Spleen (tissue), 11 donors: ENCODE measurements around the gene KLF6. TPM values are rescaled to one million over a fixed set of nuclear protein-coding genes. Genes with fewer than 3 reads are reported as not detected.

Experiments
- DNase-seq: peaks from one replicate; pipeline ENCODE4 v3.0.0-alpha.2; 2020
- H3K27ac ChIP-seq, 8 donors: fragments of 200-600 bp; sonication (generic) in 7 of 8; 1 replicate in 4 of 8; 2 replicates in 4 of 8; pipeline versions ENCODE4 v1.5.0 to v1.8.0; 2016 to 2021; ENCODE audit warnings: inconsistent platforms in 4 of 8, mild to moderate bottlenecking in 4 of 8, moderate library complexity in 1 of 8
- H3K27me3 ChIP-seq, 7 donors: fragments of 200-600 bp; sonication (generic) in 6 of 7; replicated peaks in 1 of 7; 1 replicate in 4 of 7; 2 replicates in 3 of 7; pipeline versions ENCODE4 v1.5.0 to v1.8.0; 2016 to 2021; ENCODE audit warnings: inconsistent platforms in 3 of 7, mild to moderate bottlenecking in 1 of 7
- H3K36me3 ChIP-seq, 6 donors: fragments of 200-600 bp; sonication (generic) in 5 of 6; 1 replicate in 4 of 6; 2 replicates in 2 of 6; pipeline versions ENCODE4 v1.5.0 to v1.8.0; 2016 to 2021; ENCODE audit warnings: inconsistent platforms in 2 of 6
- H3K4me1 ChIP-seq, 6 donors: fragments of 200-600 bp; sonication (generic) in 5 of 6; 1 replicate in 3 of 6; 2 replicates in 3 of 6; pipeline versions ENCODE4 v1.5.0 to v1.8.0; 2016 to 2021; ENCODE audit warnings: inconsistent platforms in 3 of 6
- H3K4me3 ChIP-seq, 8 donors: fragments of 200-600 bp; sonication (generic) in 7 of 8; 1 replicate in 4 of 8; 2 replicates in 4 of 8; pipeline versions ENCODE4 v1.5.0 to v1.8.0; 2016 to 2021; ENCODE audit warnings: inconsistent platforms in 4 of 8, mild to moderate bottlenecking in 4 of 8, moderate library complexity in 2 of 8
- H3K9me3 ChIP-seq, 8 donors: fragments of 200-600 bp; sonication (generic) in 7 of 8; 1 replicate in 4 of 8; 2 replicates in 4 of 8; pipeline versions ENCODE4 v1.5.0 to v1.8.0; 2016 to 2021; ENCODE audit warnings: inconsistent platforms in 4 of 8
- CTCF ChIP-seq, 11 experiments: fragments of 200-600 bp in 7 of 11; fragments of 450-650 bp in 4 of 11; sonication (generic) in 4 of 11; IDR thresholded peaks in 8 of 11; conservative IDR thresholded peaks in 3 of 11; 1 replicate in 7 of 11; 2 replicates in 4 of 11; pipeline versions ENCODE4 v1.4.0 to v1.8.0; 2016 to 2021; ENCODE audit warnings: antibody characterized with exemption in 11 of 11, inconsistent platforms in 4 of 11, mild to moderate bottlenecking in 1 of 11
- POLR2A ChIP-seq, 3 donors: fragments of 450-650 bp; IDR thresholded peaks; one replicate each; pipeline ENCODE4 v1.5.1; 2017; ENCODE audit warnings: antibody characterized with exemption in 3 of 3, mild to moderate bottlenecking in 1 of 3
- POLR2AphosphoS5 ChIP-seq, 3 donors: sonication (generic); formaldehyde crosslinking; IDR thresholded peaks; one replicate each; pipeline ENCODE4 v1.5.1; 2017; ENCODE audit warnings: antibody characterized with exemption in 3 of 3
- WGBS, 5 donors: extraction: QIAGEN DNeasy Blood & Tissue Kit in 3 of 5; methylation state at CpG; one replicate each; pipeline versions ENCODE4 v1.1.5 to v1.1.7; 2013 to 2018; 5-methylcytosine and 5-hydroxymethylcytosine counted together
- intact Hi-C: fragments of 100-400 bp; cut with DNase I; formaldehyde crosslinking; loops from one replicate; pipeline ENCODE4 v1.15.0; 2023; ENCODE audit warnings: low total_unique reads
- polyA plus RNA-seq, 3 donors: library from polyadenylated mRNA; stranded (reverse); fragments of 200-250 nt; gene quantifications; one replicate each; pipeline ENCODE4 v1.2.1, GENCODE V29; 2013
- total RNA-seq, 7 donors: library from RNA; depleted of rRNA in 3 of 7; stranded (reverse); fragments of >200 nt in 3 of 7; fragmentation: NEBNext Ultra II Directional in 4 of 7; extraction: Animal tissue kit (Norgen Biotek cat#: 25700) in 4 of 7; gene quantifications; one replicate each; pipeline versions ENCODE4 v1.1.0 to v1.2.1, GENCODE V29; 2016 to 2021
- donor health status: healthy with polysubstance abuse.
- donor health status: DM: no; HTN: no; CAD: no; lungs with moderate emphysema.
- donor health status: DM: no; HTN: no; CAD: no.
- donor health status: Bipolar disorder and iron deficiency.
- donor health status: healthy.
- donor health status: DM: no; HTN: no; CAD: no.
- donor health status: DM: yes; HTN: yes; CAD: no.

KLF6 gene
- total and polyA plus RNA-seq, 10 donors, result 18.8 to 211 (median 92.2) TPM

DNA sequence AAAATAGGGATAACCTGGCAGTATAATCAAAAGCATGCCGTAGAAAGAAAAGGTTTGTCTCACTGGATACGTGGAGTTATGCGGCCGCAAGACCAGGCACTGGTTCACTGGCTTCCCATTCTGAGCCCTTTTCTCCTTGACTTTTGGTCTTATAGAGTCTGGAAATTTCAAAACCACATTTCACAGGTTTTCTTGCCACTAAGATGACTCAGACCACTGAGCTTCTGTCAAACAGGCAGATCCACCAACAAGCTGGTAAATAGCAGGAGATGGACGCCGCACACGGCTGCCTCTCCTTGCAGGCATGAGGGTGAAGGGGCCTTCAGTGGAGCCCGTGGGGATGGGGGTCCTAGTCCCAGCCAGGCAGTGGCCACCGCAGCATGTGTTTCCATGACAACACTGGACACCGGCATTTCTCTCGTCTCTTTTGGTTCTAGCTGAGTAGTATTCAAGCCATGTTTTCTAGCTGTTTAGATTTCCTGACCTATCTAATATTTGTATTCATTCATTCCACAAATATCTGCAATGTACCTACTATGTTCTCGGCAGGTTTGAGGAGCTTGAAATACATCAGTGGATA is 55.5 kb downstream of the KLF6 start:
- 86 to 95% (median 91%) methylated on average over 12 of the region's 12 CpGs for WGBS, 5 donors
- intact Hi-C loops, result no loop called here
- H3K27me3 ChIP-seq, result no peaks in the 10 kb centered on the region
- H3K36me3 ChIP-seq, result no peaks in the 10 kb centered on the region
- no peaks in the 10 kb centered on the region for H3K4me1 ChIP-seq
- peaks cover 0 to 13% (median 0%) of the 10 kb centered on the region in 8 donors for H3K9me3 ChIP-seq
- H3K4me3 ChIP-seq, result no peak overlapping the region
- no peak for DNase-seq
- no peak overlapping the region for H3K27ac ChIP-seq
- TF ChIP-seq POLR2AphosphoS5 (IDR thresholded peaks at IDR 0.05) (no peak), CTCF (IDR thresholded peaks at IDR 0.05 in 8 of 11, conservative IDR thresholded peaks at IDR 0.05 in 3 of 11) (no peak), POLR2A (IDR thresholded peaks at IDR 0.05) (no peak)

GRCh38 chr10:3728563-3728962 is 56.4 kb downstream of the KLF6 start:
- Histone ChIP-seq H3K27ac (no peak overlapping the region), H3K4me3 (no peak overlapping the region), H3K27me3 (no peaks in the 10 kb centered on the region), H3K36me3 (no peaks in the 10 kb centered on the region), H3K4me1 (no peaks in the 10 kb centered on the region), H3K9me3 (peaks cover 0 to 13% (median 0%) of the 10 kb centered on the region in 8 donors)
- 89 to 96% (median 91%) methylated on average over 3 of the region's 3 CpGs for WGBS, 5 donors
- no peak for DNase-seq
- TF ChIP-seq POLR2A (IDR thresholded peaks at IDR 0.05) (no peak), POLR2AphosphoS5 (IDR thresholded peaks at IDR 0.05) (no peak), CTCF (IDR thresholded peaks at IDR 0.05 in 8 of 11, conservative IDR thresholded peaks at IDR 0.05 in 3 of 11) (no peak)
- intact Hi-C loops, result no loop called here

GRCh38 chr10:3727268-3727667 is 57.7 kb downstream of the KLF6 start:
- intact Hi-C loops, result no loop called here
- H3K27me3 ChIP-seq, result no peaks in the 10 kb centered on the region
- H3K4me3 ChIP-seq, result no peak overlapping the region
- DNase-seq, result no peak
- H3K36me3 ChIP-seq, result no peaks in the 10 kb centered on the region
- TF ChIP-seq CTCF (IDR thresholded peaks at IDR 0.05 in 8 of 11, conservative IDR thresholded peaks at IDR 0.05 in 3 of 11), result no peak
- TF ChIP-seq POLR2A (IDR thresholded peaks at IDR 0.05), result no peak
- no peak for TF ChIP-seq POLR2AphosphoS5 (IDR thresholded peaks at IDR 0.05)
- no peaks in the 10 kb centered on the region for H3K4me1 ChIP-seq
- 88 to 93% (median 90%) methylated on average over 7 of the region's 7 CpGs for WGBS, 5 donors
- no peak overlapping the region for H3K27ac ChIP-seq
- peaks cover 0 to 8% (median 0%) of the 10 kb centered on the region in 8 donors for H3K9me3 ChIP-seq
